HFF-Myc (cell line): ENCODE results near the gene ZBTB24.

ENCODE experiments used
- DNase-seq: peaks from one replicate; pipeline ENCODE4 v3.0.0-alpha.2; 2011; ENCODE audit warnings: low read depth; ENCODE audit errors: extremely low read depth
- H3K4me3 ChIP-seq: replicated peaks from 2 replicates; pipeline ENCODE4 v1.5.1; 2011; ENCODE audit warnings: low read depth, mild to moderate bottlenecking, control low read depth, low read length
- TF ChIP-seq, protein P1 (sequence below): IDR thresholded peaks from 2 replicates; pipeline ENCODE4 v1.5.1; 2012; ENCODE audit warnings: mild to moderate bottlenecking, low read depth, low read length, control low read depth; ENCODE audit errors: missing control alignments

ZBTB24 gene

GRCh38 chr6:109453156-109453555 is 29.9 kb downstream of the ZBTB24 start:
- H3K4me3 ChIP-seq: no peak overlapping the region
- TF ChIP-seq, protein P1, sequence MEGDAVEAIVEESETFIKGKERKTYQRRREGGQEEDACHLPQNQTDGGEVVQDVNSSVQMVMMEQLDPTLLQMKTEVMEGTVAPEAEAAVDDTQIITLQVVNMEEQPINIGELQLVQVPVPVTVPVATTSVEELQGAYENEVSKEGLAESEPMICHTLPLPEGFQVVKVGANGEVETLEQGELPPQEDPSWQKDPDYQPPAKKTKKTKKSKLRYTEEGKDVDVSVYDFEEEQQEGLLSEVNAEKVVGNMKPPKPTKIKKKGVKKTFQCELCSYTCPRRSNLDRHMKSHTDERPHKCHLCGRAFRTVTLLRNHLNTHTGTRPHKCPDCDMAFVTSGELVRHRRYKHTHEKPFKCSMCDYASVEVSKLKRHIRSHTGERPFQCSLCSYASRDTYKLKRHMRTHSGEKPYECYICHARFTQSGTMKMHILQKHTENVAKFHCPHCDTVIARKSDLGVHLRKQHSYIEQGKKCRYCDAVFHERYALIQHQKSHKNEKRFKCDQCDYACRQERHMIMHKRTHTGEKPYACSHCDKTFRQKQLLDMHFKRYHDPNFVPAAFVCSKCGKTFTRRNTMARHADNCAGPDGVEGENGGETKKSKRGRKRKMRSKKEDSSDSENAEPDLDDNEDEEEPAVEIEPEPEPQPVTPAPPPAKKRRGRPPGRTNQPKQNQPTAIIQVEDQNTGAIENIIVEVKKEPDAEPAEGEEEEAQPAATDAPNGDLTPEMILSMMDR: no peak
- no peak for DNase-seq

GRCh38 chr6:109452181-109452580 is 30.8 kb downstream of the ZBTB24 start:
- no peak for DNase-seq
- TF ChIP-seq, protein P1: no peak
- no peak overlapping the region for H3K4me3 ChIP-seq

- H3K4me3 ChIP-seq: no peak overlapping the region
- TF ChIP-seq, protein P1: no peak
- DNase-seq: no peak
Measured at GRCh38 chr6:109451376-109451775, 31.6 kb downstream of the ZBTB24 start.

- H3K4me3 ChIP-seq: no peak overlapping the region
- TF ChIP-seq, protein P1: no peak
- DNase-seq: no peak
Measured at GRCh38 chr6:109450801-109451200, 32.2 kb downstream of the ZBTB24 start.

DNA sequence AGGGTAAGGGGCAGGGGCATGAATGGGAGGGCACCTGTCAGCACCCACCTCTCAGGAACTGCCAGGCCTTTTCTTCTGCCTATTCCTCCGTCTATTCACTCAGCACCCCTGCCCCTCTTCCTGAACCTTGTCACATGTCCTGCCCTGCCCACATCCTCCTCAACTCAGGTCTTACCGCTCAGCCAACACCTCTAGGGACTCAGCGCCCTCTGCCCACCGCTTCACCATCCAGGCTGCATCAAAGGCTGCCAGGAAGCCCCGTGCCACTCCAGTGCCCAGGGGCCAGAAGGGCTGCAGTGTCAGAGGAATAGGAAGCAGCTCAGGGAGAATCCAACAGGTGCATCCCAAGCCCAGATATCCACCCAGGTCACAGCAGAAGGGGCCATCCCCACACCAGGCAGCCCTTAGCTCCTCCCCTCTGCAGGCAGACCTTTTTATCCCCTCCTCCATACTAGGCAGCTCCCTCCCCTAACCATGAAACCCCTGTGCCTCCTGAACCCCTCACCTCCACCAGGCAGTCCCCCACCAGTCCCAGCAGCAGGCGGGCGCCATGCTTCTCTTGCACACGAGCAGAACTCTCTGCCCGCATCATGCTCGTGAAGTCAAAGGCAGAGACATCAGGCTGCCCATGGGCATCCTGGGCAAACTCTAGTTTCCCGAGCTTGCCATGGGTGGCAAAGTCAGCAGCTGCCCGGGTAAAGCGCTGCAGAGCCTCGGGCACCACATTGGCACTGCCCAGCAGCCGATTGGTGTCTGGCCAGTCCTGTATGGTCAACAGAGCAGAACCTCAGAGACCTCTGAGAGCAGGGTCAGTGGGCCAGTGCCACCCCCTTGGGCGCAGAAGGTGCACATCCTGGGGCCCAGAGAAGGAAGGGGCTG is 33.0 kb downstream of the ZBTB24 start:
- DNase-seq: no peak
- no peak overlapping the region for H3K4me3 ChIP-seq
- TF ChIP-seq, protein P1: no peak

DNA sequence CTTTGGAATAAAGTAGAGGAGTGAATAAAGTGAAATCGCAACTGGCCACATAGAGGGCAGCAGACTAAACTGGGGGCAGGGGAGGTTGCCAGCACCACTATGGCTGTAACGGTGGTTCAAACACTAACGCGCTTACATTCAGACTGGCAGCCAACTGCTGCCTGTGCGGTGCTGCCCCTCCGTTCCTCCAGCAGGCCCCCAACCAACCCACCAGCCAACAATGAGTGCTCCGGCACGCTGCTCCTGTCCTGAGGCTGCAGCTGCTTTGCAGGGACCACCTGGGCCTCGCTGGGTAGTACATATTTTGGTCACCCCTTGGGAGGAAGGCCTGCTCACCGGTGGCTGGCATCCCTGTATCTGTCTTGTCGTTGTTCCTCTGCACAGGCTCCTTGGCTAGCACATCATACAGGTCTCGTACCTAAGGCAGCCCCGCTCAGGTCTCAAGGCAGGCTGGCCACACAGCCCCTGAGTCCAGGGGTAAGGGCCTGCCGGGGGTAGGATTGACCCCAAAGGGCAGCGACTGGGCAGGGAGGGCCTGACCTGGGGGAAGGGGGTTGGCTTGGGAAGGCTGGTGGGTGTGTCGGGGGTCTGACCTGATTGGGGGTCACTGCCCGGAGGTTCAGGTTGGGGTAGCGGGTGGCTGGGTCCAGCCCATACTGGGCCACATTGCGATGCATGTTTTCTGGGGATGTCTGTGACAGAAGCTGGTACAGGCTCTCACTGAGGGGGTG is 33.8 kb downstream of the ZBTB24 start:
- TF ChIP-seq, protein P1: no peak
- no peak overlapping the region for H3K4me3 ChIP-seq
- no peak for DNase-seq
